Activated naive CD8-positive, alpha-beta T cell (primary cell): ENCODE results near the gene PDE9A.

Experiments used
- H3K27ac Mint-ChIP-seq: one replicate; pipeline ENCODE4 v1.8.0; 2021; ENCODE audit warnings: mixed read lengths
- H3K27me3 Mint-ChIP-seq: one replicate; pipeline ENCODE4 v1.8.0; 2021; ENCODE audit warnings: mixed read lengths
- H3K36me3 Mint-ChIP-seq: one replicate; pipeline ENCODE4 v1.8.0; 2021; ENCODE audit warnings: mixed read lengths
- H3K4me1 Mint-ChIP-seq: one replicate; pipeline ENCODE4 v1.8.0; 2021; ENCODE audit warnings: low read depth, mixed read lengths
- H3K4me3 Mint-ChIP-seq: one replicate; pipeline ENCODE4 v1.8.0; 2021; ENCODE audit warnings: mild to moderate bottlenecking, mixed read lengths
- H3K9me3 Mint-ChIP-seq: one replicate; pipeline ENCODE4 v1.8.0; 2021; ENCODE audit warnings: low read depth, mixed read lengths

The PDE9A gene

DNA sequence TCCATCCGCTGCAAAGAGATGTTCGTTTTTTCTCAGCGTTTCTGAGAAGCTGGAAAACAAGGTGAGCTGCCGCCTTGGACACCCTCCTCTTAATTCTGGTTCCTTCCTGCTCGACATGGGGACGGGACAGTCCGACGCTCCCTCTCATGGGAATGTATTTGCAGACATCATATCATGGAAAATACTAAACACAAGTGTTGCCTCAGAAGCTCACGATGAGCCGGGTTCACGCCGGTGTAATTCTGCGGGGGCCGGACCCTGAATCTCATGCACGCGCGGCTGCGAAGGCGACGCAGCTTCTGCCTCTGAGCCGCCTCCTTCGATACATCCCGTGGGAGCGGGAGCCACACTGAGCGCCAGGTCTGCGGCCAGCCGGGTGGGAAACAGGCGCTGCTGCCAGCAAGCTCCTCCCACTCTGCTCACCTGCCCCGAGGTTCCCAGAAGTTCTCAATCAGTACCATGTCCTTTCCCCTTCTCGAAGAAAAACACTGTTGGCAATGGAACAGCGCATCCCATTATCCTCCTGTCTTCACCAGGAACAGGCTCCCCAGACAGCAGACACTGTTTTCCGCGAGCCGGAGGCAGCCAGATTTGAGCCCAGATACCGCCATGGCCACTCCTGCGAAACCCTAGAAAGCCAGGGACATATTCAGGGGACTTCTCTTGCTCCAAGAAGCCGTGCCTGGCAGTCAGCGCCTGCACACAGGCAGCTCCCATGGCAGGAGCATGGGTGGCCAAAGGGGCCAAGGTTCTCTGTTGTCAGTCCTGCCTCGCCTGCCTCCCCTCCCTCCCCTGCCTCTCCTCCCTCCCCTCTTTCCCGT, 127.9 kb downstream of the PDE9A start:
- Mint-ChIP-seq H3K36me3 (no peaks in the 10 kb centered on the region), H3K4me1 (peaks cover 46% of the 10 kb centered on the region), H3K27me3 (no peaks in the 10 kb centered on the region), H3K9me3 (no peaks in the 10 kb centered on the region), H3K4me3 (peak overlapping the region; percentile 30), H3K27ac (no peak overlapping the region)

DNA sequence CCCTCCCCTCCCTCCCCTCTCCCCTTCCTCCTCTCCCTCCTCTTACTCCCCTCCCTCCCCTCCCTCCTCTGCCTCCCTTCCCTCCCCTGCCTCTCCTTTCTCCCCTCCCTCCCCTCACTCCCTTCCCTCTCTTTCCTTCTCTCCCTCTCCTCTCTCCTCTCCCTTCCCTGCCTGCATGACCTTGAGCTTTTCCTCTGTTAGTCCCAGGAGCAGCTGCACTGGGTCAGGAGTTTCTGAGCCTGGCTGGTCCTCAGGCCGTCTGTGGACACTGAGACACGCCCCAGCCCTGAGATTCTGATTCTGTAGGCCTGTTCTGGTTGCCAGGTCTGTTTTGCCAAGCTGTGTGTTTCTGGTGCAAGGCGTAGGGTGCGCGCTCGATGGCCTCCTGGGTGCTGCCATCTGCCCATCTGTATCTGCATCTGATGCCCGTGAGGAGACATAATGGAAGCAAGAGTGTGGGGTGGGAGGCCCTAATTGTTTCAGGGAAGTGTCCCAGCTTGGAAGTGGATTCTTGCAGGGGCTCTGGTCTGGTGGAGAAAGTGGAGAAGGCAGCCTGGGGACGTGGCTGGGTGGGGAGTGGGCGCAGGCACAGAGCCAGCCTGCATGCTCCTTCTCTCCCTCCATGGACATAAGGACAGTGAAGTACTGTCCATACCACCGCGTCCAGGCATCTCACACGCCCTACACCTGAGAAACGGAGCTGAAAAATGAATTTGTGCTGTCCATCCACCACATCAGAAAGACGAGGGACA, 128.7 kb downstream of the PDE9A start:
- Mint-ChIP-seq H3K36me3 (no peaks in the 10 kb centered on the region), H3K4me3 (no peak overlapping the region), H3K27ac (no peak overlapping the region), H3K27me3 (no peaks in the 10 kb centered on the region), H3K4me1 (peaks cover 48% of the 10 kb centered on the region), H3K9me3 (no peaks in the 10 kb centered on the region)

DNA sequence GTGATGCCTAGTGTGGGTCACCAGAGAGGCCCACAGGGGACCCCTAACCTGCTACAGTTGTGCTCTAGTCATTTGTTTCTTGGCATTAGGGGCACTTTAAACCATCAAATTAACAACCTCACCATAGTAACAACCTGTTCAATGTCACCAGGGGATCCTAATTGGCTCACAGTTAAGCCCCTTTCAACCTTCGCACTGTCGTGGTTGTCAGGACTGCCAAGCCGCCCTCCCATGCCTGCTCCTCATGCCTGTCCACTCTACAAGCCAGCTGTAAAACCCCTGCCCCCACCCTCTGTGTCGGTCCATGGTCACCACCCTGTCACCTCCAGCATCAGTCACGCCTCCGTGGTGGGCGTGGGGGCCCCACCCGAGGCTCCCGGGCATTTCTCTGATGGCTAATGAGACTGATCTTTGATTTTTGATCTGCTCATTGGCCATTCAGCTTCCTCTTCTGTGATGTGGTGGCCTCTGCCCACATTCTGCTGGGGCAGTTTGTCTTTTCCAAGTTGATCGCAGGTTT, 129.4 kb downstream of the PDE9A start:
- peak overlapping the region; percentile 66 for H3K27ac Mint-ChIP-seq
- H3K9me3 Mint-ChIP-seq = no peaks in the 10 kb centered on the region
- no peaks in the 10 kb centered on the region for H3K27me3 Mint-ChIP-seq
- peaks cover 48% of the 10 kb centered on the region for H3K4me1 Mint-ChIP-seq
- H3K4me3 Mint-ChIP-seq = no peak overlapping the region
- no peaks in the 10 kb centered on the region for H3K36me3 Mint-ChIP-seq

DNA sequence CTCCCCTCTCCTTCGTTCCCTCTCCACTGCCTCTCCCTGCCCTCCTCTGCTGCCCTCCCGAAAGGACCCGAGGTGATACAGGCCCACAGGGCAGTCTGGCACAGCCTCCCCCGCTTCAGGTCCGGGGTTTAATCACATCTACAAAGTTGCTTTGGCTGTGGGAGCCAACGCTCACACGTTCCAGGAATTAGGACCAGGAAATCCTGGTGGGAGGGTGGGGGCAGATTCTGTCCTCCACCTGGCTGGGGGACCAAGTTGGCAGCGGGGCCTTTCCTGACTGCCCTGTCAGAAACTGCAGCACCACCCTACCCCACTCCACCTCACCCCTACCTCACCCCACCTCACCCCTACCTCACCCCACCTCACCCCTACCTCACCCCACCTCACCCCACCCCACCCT, 130.9 kb downstream of the PDE9A start:
- H3K27me3 Mint-ChIP-seq = no peaks in the 10 kb centered on the region
- H3K4me1 Mint-ChIP-seq = peaks cover 48% of the 10 kb centered on the region
- peak overlapping the region; percentile 97 for H3K27ac Mint-ChIP-seq
- peak overlapping the region; percentile 75 for H3K4me3 Mint-ChIP-seq
- H3K36me3 Mint-ChIP-seq = no peaks in the 10 kb centered on the region
- H3K9me3 Mint-ChIP-seq = no peaks in the 10 kb centered on the region

DNA sequence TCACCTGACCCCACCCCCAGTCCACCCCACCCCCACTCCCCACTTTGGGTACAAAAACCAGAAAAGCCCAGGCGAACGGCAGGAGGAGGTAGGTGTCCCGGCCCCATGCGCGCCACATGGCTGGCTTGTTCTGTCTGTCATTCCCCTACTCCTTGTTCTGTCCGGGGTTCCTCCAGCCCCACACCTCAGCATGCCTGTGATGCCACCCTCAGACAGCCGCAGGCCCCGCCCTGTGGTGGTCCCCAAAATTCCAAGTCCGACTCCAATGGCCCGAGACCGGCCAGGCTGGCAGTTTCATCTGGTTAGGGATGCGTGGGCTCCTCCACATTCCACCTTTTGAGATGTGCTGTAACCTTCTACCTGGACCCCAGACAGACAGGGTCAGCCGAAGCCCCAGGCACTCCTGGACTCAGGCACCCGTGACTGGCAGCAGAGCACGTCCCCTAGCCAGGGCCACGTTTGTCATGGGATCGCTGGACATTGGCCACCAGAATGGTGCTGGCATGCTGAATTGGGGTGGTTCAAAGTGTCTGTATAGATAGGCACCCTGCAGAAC, 131.6 kb downstream of the PDE9A start:
- no peak overlapping the region for H3K4me3 Mint-ChIP-seq
- peak overlapping the region; percentile 84 for H3K27ac Mint-ChIP-seq
- H3K4me1 Mint-ChIP-seq = peaks cover 46% of the 10 kb centered on the region
- H3K27me3 Mint-ChIP-seq = no peaks in the 10 kb centered on the region
- H3K9me3 Mint-ChIP-seq = no peaks in the 10 kb centered on the region
- no peaks in the 10 kb centered on the region for H3K36me3 Mint-ChIP-seq

DNA sequence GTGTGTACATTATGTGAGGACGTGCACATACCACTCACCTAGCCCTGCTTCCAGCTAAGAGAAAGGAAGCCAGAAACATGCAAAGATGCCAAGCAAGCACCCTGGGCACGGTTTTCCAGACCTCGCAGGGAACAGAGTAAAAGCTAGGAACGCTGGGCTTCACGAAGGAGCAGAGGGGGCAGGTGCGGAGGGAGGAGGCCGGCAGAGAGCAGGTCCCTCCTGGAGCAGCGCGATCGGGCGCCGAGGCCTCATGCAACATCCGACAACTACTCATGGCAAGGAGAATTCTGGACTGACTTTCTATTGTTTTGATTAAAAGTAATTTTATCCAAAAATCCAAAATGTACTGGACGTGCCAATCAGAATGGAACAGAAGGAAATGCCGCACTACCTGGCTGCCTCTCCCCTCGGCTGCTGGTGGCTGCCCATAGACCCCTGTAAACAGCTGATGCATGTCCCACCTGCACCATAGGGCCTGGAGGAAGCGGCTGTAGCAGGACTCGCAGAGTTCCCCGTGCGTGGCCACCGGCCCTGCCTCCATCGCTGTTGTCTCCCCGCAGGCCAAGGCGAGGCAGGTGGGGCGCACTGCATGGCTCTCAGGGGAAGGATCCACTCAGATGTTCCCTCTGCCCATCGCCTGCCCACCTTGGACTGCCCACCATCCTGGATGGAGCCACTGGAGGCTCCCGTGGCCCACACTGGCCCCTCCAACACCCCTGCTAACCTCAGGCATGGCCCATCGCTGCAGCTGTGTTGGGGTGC, 132.4 kb downstream of the PDE9A start:
- Mint-ChIP-seq H3K36me3 (no peaks in the 10 kb centered on the region), H3K27me3 (no peaks in the 10 kb centered on the region), H3K4me1 (peaks cover 43% of the 10 kb centered on the region), H3K9me3 (no peaks in the 10 kb centered on the region), H3K4me3 (peak overlapping the region; percentile 13), H3K27ac (peak overlapping the region; percentile 84)

DNA sequence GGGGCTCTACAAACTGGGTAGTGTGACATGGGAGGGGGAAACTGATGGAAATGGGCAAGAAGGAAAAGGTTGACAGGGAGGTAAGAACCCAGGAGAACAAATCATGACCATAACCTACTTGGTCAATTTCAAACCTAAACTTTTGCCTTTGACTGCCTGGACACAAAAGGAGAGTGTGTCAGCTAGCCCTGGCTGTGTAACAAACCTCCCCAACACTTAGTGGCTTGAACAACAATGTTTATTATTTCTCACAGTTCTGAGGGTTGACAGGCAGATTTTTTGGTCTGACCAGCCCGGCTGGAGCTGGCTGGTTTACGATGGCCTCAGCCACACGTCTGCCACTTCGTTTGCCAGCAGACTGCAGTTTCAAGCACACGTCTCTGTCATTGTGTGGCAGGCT, 133.5 kb downstream of the PDE9A start:
- Mint-ChIP-seq H3K27me3 (no peaks in the 10 kb centered on the region), H3K27ac (peak overlapping the region; percentile 41), H3K36me3 (no peaks in the 10 kb centered on the region), H3K4me3 (no peak overlapping the region), H3K9me3 (no peaks in the 10 kb centered on the region), H3K4me1 (peaks cover 34% of the 10 kb centered on the region)

DNA sequence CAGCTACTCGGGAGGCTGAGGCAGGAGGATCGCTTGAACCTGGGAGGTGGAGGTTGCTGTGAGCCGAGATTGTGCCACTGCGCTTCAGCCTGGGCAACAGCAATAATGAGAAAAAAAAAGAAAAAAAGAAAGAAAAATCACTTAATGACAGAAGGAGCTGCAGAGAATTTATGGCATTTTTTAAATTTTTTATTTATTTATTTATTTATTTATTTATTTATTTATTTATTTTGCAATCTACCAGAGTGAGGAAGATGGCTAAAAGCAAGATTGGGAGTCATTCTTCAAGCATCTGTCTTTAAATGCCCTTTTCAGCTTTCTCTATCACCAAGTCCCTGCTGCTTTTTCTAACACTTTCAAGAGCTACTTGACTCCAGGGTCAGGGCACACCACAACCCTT, 134.2 kb downstream of the PDE9A start:
- H3K27ac Mint-ChIP-seq = no peak overlapping the region
- H3K27me3 Mint-ChIP-seq = no peaks in the 10 kb centered on the region
- H3K36me3 Mint-ChIP-seq = no peaks in the 10 kb centered on the region
- no peak overlapping the region for H3K4me3 Mint-ChIP-seq
- H3K4me1 Mint-ChIP-seq = peaks cover 27% of the 10 kb centered on the region
- H3K9me3 Mint-ChIP-seq = no peaks in the 10 kb centered on the region

DNA sequence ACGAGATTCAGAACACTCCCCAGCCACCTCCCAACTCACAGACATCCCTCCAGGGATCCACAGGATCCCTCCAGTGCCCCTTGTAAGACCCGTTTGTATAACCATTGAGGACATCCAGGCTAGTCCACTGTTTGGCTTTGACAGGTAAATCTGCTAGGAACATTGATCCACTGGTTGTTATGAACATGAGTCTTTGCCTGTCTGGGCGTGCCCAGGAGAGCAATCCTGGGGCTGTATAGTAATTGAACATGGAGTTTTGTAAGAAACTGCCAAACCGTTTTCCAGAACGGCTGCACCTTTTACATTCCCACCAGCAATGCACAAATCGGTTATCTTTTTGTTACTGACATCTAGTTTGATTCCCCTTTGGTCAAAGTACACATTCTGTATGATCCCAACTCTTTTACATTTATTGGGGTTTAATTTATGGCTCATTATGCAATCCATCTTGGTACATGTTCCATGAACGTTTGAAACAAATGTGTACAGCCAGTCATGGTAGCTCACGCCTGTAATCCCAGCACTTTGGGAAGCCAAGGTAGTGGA, 137.2 kb downstream of the PDE9A start:
- Mint-ChIP-seq H3K27ac (no peak overlapping the region), H3K9me3 (no peaks in the 10 kb centered on the region), H3K4me1 (peaks cover 4% of the 10 kb centered on the region), H3K36me3 (no peaks in the 10 kb centered on the region), H3K27me3 (no peaks in the 10 kb centered on the region), H3K4me3 (no peak overlapping the region)

DNA sequence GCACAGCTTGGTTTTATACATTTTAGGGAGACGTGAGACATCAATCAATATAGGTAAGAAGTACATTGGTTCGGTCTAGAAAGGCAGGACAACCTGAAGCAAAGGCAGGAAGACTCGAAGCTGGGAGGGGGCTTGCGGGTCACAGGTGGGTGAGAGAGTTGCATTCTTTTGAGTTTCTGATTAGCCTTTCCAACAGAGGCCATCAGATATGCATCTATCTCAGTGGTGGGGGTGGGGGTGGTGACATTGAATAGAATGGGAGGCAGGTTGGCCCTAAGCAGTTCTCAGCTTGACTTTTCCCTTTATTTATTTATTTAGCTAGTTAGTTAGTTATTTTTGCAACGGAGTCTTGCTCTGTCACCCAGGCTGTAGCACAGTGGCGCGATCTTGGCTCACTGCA, 140.4 kb downstream of the PDE9A start:
- Mint-ChIP-seq H3K9me3 (no peaks in the 10 kb centered on the region), H3K4me1 (no peaks in the 10 kb centered on the region), H3K27me3 (no peaks in the 10 kb centered on the region), H3K36me3 (no peaks in the 10 kb centered on the region), H3K27ac (no peak overlapping the region), H3K4me3 (no peak overlapping the region)

DNA sequence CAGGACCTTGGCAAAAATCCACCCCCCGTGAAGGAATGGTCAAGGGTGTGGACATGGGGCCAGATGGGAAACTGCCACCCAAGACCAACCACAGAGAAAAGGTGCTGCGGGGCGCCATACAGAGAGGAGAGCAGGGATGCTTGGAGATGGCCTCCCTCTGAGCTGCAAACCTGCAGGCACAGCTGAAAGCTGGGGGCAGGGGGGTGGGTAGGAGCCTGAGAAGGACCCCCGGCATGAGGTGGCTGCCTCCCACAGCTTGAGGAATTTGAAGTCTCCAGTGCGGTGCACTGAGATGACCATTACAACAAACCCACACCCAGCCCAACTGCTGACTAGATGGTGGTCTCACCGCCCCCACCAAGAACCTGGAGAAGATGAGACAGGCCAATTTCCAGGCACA, 141.1 kb downstream of the PDE9A start:
- Mint-ChIP-seq H3K27me3 (no peaks in the 10 kb centered on the region), H3K9me3 (no peaks in the 10 kb centered on the region), H3K4me3 (no peak overlapping the region), H3K4me1 (peaks cover 2% of the 10 kb centered on the region), H3K27ac (no peak overlapping the region), H3K36me3 (no peaks in the 10 kb centered on the region)

DNA sequence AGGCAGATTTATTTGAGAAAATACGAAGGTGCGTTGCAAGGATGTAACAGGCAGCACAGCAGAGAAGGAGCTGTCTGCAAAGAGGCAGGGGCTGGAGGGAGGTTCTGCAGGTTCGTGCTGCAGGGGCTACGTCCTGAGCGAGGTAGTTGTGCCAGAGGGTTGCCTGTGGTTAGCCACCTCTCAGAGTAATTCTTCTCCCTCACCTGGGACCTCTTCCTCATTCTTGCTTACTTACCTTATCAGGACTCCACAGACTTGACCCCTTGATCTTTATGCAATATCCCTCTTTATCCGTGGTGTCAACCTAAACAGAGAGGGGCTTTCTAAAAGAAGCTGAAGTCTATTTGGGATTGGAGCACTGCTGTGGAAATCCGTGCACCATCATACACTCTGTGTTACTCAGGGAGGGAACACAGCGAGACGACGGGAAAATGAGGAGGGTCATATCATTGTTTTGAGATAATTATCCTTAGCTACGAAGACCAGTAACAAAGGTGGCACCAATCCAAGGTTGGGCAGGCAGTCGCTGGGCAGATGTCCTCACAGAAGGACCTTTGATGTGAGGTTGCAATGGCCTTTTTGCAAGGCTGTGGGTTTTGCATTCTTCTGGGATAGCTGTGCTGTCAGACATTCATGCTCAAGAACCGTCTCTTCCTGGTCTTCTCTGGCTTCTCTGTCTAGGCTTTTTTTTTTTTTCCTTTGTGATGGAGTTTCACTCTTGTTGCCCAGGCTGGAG, 143.1 kb downstream of the PDE9A start:
- H3K4me1 Mint-ChIP-seq = peaks cover 4% of the 10 kb centered on the region
- no peaks in the 10 kb centered on the region for H3K27me3 Mint-ChIP-seq
- H3K4me3 Mint-ChIP-seq = no peak overlapping the region
- H3K36me3 Mint-ChIP-seq = no peaks in the 10 kb centered on the region
- H3K27ac Mint-ChIP-seq = no peak overlapping the region
- H3K9me3 Mint-ChIP-seq = no peaks in the 10 kb centered on the region

DNA sequence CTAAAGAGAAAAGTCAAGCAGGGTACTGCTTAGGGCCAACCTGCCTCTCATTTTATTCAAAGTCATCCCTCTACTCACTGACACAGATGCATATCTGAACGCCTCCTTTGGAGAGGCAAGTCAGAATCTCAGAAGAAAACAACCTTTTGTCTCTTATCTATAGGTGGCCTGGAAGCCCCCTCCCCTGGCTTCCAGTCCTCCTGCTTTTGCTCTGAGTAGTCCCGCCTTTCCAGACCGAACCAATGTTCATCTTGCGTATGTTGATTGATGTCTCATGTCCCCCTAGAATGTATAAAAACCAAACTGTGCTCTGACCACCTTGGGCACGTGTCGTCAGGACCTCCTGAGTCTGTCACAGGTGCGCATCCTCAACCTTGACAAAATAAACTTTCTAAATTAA, 144.1 kb downstream of the PDE9A start:
- Mint-ChIP-seq H3K27ac (no peak overlapping the region), H3K9me3 (no peaks in the 10 kb centered on the region), H3K27me3 (no peaks in the 10 kb centered on the region), H3K4me3 (no peak overlapping the region), H3K36me3 (no peaks in the 10 kb centered on the region), H3K4me1 (peaks cover 4% of the 10 kb centered on the region)

DNA sequence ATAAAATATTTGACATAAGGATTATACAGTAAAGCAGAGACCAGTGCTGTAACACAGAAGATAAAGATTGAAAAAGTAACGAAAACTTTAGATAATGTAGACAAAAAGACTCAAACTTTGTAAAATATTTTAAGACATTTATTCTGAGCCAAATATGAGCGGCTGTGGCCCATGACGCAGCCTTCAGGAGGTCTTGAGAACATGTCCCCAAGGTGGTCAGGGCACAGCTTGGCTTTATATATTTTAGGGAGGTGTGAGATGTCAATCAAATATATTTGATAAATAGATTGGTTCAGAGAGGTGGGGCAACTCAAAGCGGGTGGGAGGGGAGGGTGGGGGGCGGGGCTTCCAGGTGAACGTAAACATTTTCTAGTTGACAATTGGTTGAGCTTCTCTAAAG, 144.7 kb downstream of the PDE9A start:
- Mint-ChIP-seq H3K9me3 (no peaks in the 10 kb centered on the region), H3K4me1 (peaks cover 4% of the 10 kb centered on the region), H3K36me3 (no peaks in the 10 kb centered on the region), H3K4me3 (no peak overlapping the region), H3K27me3 (no peaks in the 10 kb centered on the region), H3K27ac (no peak overlapping the region)
